Measurements from ENCODE around the gene FDXR.

- TF ChIP-seq POLR2AphosphoS5 (IDR thresholded peaks at IDR 0.05; ENCODE audit: insufficient read depth, low read depth, low read length) (no peak), CTCF (IDR thresholded peaks at IDR 0.05; ENCODE audit: extremely low read depth in 1 of 2, insufficient read depth in 1 of 2, low read depth in 1 of 2, low read length in 2 of 2) (no peak), EZH2 (IDR thresholded peaks at IDR 0.05; ENCODE audit: borderline replicate concordance, low read depth, low read length, severe bottlenecking) (no peak), POLR2A (IDR thresholded peaks at IDR 0.05; ENCODE audit: low read depth, low read length) (no peak), MYC (IDR thresholded peaks at IDR 0.05; ENCODE audit: low read depth, low read length) (no peak)
Measured at GRCh38 chr17:74920642-74921025, 47.8 kb upstream of the FDXR start.

Data from endothelial cell of umbilical vein (primary cell).